LNCaP clone FGC (cell line): ENCODE data around the gene TCN2.

ENCODE experiments used
- DNase-seq: peaks from one replicate; pipeline ENCODE4 v3.0.0-alpha.2; 2011; ENCODE audit warnings: low read depth
- H3K4me3 ChIP-seq: 2 replicates; pipeline ENCODE4 v1.5.1; 2011; ENCODE audit warnings: mild to moderate bottlenecking, low read depth, low read length, control low read depth
- CTCF ChIP-seq: IDR thresholded peaks from 2 replicates; pipeline ENCODE4 v1.5.1; 2012; ENCODE audit warnings: mild to moderate bottlenecking; ENCODE audit not compliant: control insufficient read depth, insufficient read depth; ENCODE audit errors: extremely low read depth

The TCN2 gene

GRCh38 chr22:30654361-30654760, 47.4 kb downstream of the TCN2 start:
- no peak overlapping the region for H3K4me3 ChIP-seq
- no peak for TF ChIP-seq CTCF
- DNase-seq, result no peak

- H3K4me3 ChIP-seq, result no peak overlapping the region
- no peak for TF ChIP-seq CTCF
- DNase-seq, result no peak
Observed at GRCh38 chr22:30655532-30655931, 48.6 kb downstream of the TCN2 start.

- TF ChIP-seq CTCF, result no peak
- no peak for DNase-seq
- no peak overlapping the region for H3K4me3 ChIP-seq
Observed at GRCh38 chr22:30662040-30662439, 55.1 kb downstream of the TCN2 start.

- H3K4me3 ChIP-seq, result no peak overlapping the region
- no peak for DNase-seq
- no peak for TF ChIP-seq CTCF
Observed at GRCh38 chr22:30664798-30665197, 57.8 kb downstream of the TCN2 start.

GRCh38 chr22:30665266-30665665, 58.3 kb downstream of the TCN2 start:
- DNase-seq, result no peak
- H3K4me3 ChIP-seq, result no peak overlapping the region
- TF ChIP-seq CTCF, result no peak

- DNase-seq, result no peak
- TF ChIP-seq CTCF, result no peak
- H3K4me3 ChIP-seq, result no peak overlapping the region
Observed at GRCh38 chr22:30665786-30666185, 58.8 kb downstream of the TCN2 start.

GRCh38 chr22:30667107-30667493, 60.1 kb downstream of the TCN2 start:
- no peak for DNase-seq
- no peak for TF ChIP-seq CTCF
- peak overlapping the region; percentile 60 for H3K4me3 ChIP-seq
